GM04504 (cell line): ENCODE results near the gene MYO7A.

Experiments
- DNase-seq: peaks from one replicate; pipeline ENCODE4 v3.0.0-alpha.2; 2012; ENCODE audit warnings: low read depth

The MYO7A gene

GRCh38 chr11:77167111-77167626 is 39.1 kb downstream of the MYO7A start:
- no peak for DNase-seq

GRCh38 chr11:77167791-77168190 is 39.7 kb downstream of the MYO7A start:
- no peak for DNase-seq

- DNase-seq, result no peak
These were observed 42.1 kb downstream of the MYO7A start for GRCh38 chr11:77170107-77170506.

- DNase-seq, result no peak
These were observed 43.2 kb downstream of the MYO7A start for GRCh38 chr11:77171254-77171653.

- DNase-seq, result no peak
These were observed 44.0 kb downstream of the MYO7A start for GRCh38 chr11:77171885-77172665.

GRCh38 chr11:77172666-77172982 is 44.6 kb downstream of the MYO7A start:
- no peak for DNase-seq

GRCh38 chr11:77173494-77173893 is 45.4 kb downstream of the MYO7A start:
- DNase-seq, result no peak

- no peak for DNase-seq
These were observed 46.5 kb downstream of the MYO7A start for GRCh38 chr11:77174559-77174958.

GRCh38 chr11:77175021-77175842 is 47.2 kb downstream of the MYO7A start:
- DNase-seq, result no peak

- no peak for DNase-seq
These were observed 48.0 kb downstream of the MYO7A start for GRCh38 chr11:77175869-77176539.

- DNase-seq, result no peak
These were observed 49.0 kb downstream of the MYO7A start for GRCh38 chr11:77176996-77177395.

GRCh38 chr11:77178150-77178549 is 50.1 kb downstream of the MYO7A start:
- DNase-seq, result no peak

- no peak for DNase-seq
These were observed 51.0 kb downstream of the MYO7A start for GRCh38 chr11:77179048-77179447.

- DNase-seq, result no peak
These were observed 51.6 kb downstream of the MYO7A start for GRCh38 chr11:77179681-77180080.

- DNase-seq, result no peak
These were observed 52.3 kb downstream of the MYO7A start for GRCh38 chr11:77180346-77180745.

- no peak for DNase-seq
These were observed 53.2 kb downstream of the MYO7A start for GRCh38 chr11:77181226-77181625.

- DNase-seq, result no peak
These were observed 53.9 kb downstream of the MYO7A start for GRCh38 chr11:77181799-77182541.

GRCh38 chr11:77182542-77183430 is 54.7 kb downstream of the MYO7A start:
- no peak for DNase-seq

GRCh38 chr11:77183431-77183984 is 55.5 kb downstream of the MYO7A start:
- no peak for DNase-seq

- DNase-seq, result no peak
These were observed 56.3 kb downstream of the MYO7A start for GRCh38 chr11:77184136-77184860.
